Lower lobe of right lung (tissue), 2 donors: ENCODE data around the gene GAL3ST1. TPM values are rescaled to one million over a fixed set of nuclear protein-coding genes. Genes with fewer than 3 reads are reported as not detected.

ENCODE experiments used
- ATAC-seq, 2 donors: fragments of 200-7000 bp; cut with Tn5 transposase; one replicate each; pipeline ENCODE4 v1.9.1; 2020 to 2022; ENCODE audit warnings: mild to moderate bottlenecking in 2 of 2, moderate library complexity in 2 of 2
- DNase-seq: peaks from one replicate; pipeline ENCODE4 v3.0.0-alpha.2; 2020
- H3K27ac ChIP-seq: fragments of 200-600 bp; one replicate; pipeline ENCODE4 v1.8.0; 2022
- H3K27me3 ChIP-seq: fragments of 200-600 bp; one replicate; pipeline ENCODE4 v1.8.0; 2022; ENCODE audit warnings: low read depth
- H3K36me3 ChIP-seq: fragments of 200-600 bp; one replicate; pipeline ENCODE4 v1.8.0; 2022; ENCODE audit warnings: mild to moderate bottlenecking
- H3K4me1 ChIP-seq: fragments of 200-600 bp; one replicate; pipeline ENCODE4 v1.8.0; 2022
- H3K4me3 ChIP-seq: fragments of 200-600 bp; one replicate; pipeline ENCODE4 v1.8.0; 2022; ENCODE audit warnings: mild to moderate bottlenecking
- H3K9me3 ChIP-seq: fragments of 200-600 bp; one replicate; pipeline ENCODE4 v1.8.0; 2022
- CTCF ChIP-seq: fragments of 200-600 bp; IDR thresholded peaks from one replicate; pipeline ENCODE4 v1.8.0; 2022; ENCODE audit warnings: antibody characterized with exemption, mild to moderate bottlenecking
- intact Hi-C: fragments of 100-400 bp; cut with DNase I; formaldehyde crosslinking; loops from one replicate; pipeline ENCODE4 v1.11.0; 2022
- total RNA-seq: library from RNA; stranded (reverse); fragmentation: NEBNext Ultra II Directional; extraction: Animal tissue kit (Norgen Biotek cat#: 25700); gene quantifications from one replicate; pipeline ENCODE4 v1.2.1, GENCODE V29; 2021
- donor health status: DM: no; HTN: yes; CAD: no; lungs with severe emphysema.

The GAL3ST1 gene
- total RNA-seq, 1 donor from 2014 or later, result 1.7 TPM

- no peak for ATAC-seq
- intact Hi-C loops, result no loop called here
- no peaks in the 10 kb centered on the region for H3K9me3 ChIP-seq
Measured at GRCh38 chr22:30513462-30513861, 61.0 kb downstream of the GAL3ST1 start.

DNA sequence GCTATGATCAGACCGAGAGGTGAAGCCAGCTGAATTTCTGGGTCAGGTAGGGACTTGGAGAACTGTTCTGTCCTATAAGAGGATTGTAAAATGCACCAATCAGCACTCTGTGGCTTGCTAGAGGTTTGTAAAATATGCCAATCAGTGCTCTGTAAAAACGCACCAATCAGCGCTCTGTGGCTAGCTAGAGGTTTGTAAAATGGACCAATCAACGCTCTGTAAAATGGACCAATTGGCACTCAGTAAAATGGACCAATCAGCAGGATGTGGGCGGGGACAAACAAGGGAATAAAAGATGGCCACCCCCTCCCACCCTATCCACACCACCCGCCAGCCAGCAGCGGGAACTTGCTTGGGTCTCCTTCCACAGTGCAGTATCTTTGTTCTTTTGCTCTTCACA is 62.6 kb downstream of the GAL3ST1 start:
- DNase-seq, result no peak
- H3K36me3 ChIP-seq, result no peaks in the 10 kb centered on the region
- no peaks in the 10 kb centered on the region for H3K9me3 ChIP-seq
- H3K4me3 ChIP-seq, result no peak overlapping the region
- H3K4me1 ChIP-seq, result no peaks in the 10 kb centered on the region
- peaks cover 2% of the 10 kb centered on the region for H3K27me3 ChIP-seq
- intact Hi-C loops, result no loop called here
- ATAC-seq, result no peak
- H3K27ac ChIP-seq, result no peak overlapping the region
- TF ChIP-seq CTCF, result no peak

More at GRCh38 chr22:30513462-30513861, 61.0 kb downstream of the GAL3ST1 start:
- DNase-seq, result no peak
- Histone ChIP-seq H3K27ac (no peak overlapping the region), H3K4me3 (no peak overlapping the region), H3K27me3 (no peaks in the 10 kb centered on the region), H3K4me1 (no peaks in the 10 kb centered on the region), H3K36me3 (no peaks in the 10 kb centered on the region)
- TF ChIP-seq CTCF, result no peak

GRCh38 chr22:30511109-30511508 is 63.4 kb downstream of the GAL3ST1 start:
- DNase-seq, result no peak
- H3K9me3 ChIP-seq, result no peaks in the 10 kb centered on the region
- intact Hi-C loops, result no loop called here
- no peak for TF ChIP-seq CTCF
- peak; percentile 81 to 85 for ATAC-seq
- no peaks in the 10 kb centered on the region for H3K36me3 ChIP-seq
- peak overlapping the region; percentile 53 for H3K27ac ChIP-seq
- H3K4me3 ChIP-seq, result no peak overlapping the region
- peaks cover 7% of the 10 kb centered on the region for H3K27me3 ChIP-seq
- no peaks in the 10 kb centered on the region for H3K4me1 ChIP-seq

- ATAC-seq, result no peak
Measured at GRCh38 chr22:30508216-30508615, 66.2 kb downstream of the GAL3ST1 start.

GRCh38 chr22:30507670-30508069 is 66.8 kb downstream of the GAL3ST1 start:
- intact Hi-C loops, result no loop called here
- no peaks in the 10 kb centered on the region for H3K9me3 ChIP-seq
- H3K36me3 ChIP-seq, result no peaks in the 10 kb centered on the region
- no peak for ATAC-seq
- TF ChIP-seq CTCF, result no peak
- no peak overlapping the region for H3K27ac ChIP-seq
- no peaks in the 10 kb centered on the region for H3K4me1 ChIP-seq
- no peak overlapping the region for H3K4me3 ChIP-seq
- DNase-seq, result no peak
- peaks cover 24% of the 10 kb centered on the region for H3K27me3 ChIP-seq

More at GRCh38 chr22:30508216-30508615, 66.2 kb downstream of the GAL3ST1 start:
- peaks cover 20% of the 10 kb centered on the region for H3K27me3 ChIP-seq
- no peak for TF ChIP-seq CTCF
- intact Hi-C loops, result no loop called here
- no peak overlapping the region for H3K4me3 ChIP-seq
- no peak overlapping the region for H3K27ac ChIP-seq
- no peaks in the 10 kb centered on the region for H3K36me3 ChIP-seq
- no peak for DNase-seq
- no peaks in the 10 kb centered on the region for H3K4me1 ChIP-seq
- no peaks in the 10 kb centered on the region for H3K9me3 ChIP-seq

- Histone ChIP-seq H3K4me1 (no peaks in the 10 kb centered on the region), H3K4me3 (no peak overlapping the region), H3K27me3 (peaks cover 34% of the 10 kb centered on the region), H3K9me3 (no peaks in the 10 kb centered on the region), H3K36me3 (no peaks in the 10 kb centered on the region), H3K27ac (no peak overlapping the region)
- intact Hi-C loops, result no loop called here
- TF ChIP-seq CTCF, result no peak
- ATAC-seq (peak; percentile 59 to 70), DNase-seq (peak; percentile 77)
Measured at GRCh38 chr22:30506507-30506968, 67.9 kb downstream of the GAL3ST1 start.
